Mesenteric fat pad (tissue), 1 donor: ENCODE measurements around the gene SNTB2. TPM values are rescaled to one million over a fixed set of nuclear protein-coding genes. Genes with fewer than 3 reads are reported as not detected.

Experiments used
- DNase-seq: peaks from one replicate; pipeline ENCODE4 v3.0.0-alpha.2; 2020; ENCODE audit warnings: low spot score
- total RNA-seq: library from RNA; stranded (reverse); fragmentation: NEBNext Ultra II Directional; extraction: Animal tissue kit (Norgen Biotek cat#: 25700); gene quantifications from one replicate; pipeline ENCODE4 v1.2.1, GENCODE V29; 2021
- donor health status: DM: yes; HTN: yes; CAD: no.

SNTB2 gene
- total RNA-seq, 1 donor from 2014 or later = 49.2 TPM

- DNase-seq = peak; percentile 87
These were observed 129.7 kb downstream of the SNTB2 start for GRCh38 chr16:69316595-69317034.

DNA sequence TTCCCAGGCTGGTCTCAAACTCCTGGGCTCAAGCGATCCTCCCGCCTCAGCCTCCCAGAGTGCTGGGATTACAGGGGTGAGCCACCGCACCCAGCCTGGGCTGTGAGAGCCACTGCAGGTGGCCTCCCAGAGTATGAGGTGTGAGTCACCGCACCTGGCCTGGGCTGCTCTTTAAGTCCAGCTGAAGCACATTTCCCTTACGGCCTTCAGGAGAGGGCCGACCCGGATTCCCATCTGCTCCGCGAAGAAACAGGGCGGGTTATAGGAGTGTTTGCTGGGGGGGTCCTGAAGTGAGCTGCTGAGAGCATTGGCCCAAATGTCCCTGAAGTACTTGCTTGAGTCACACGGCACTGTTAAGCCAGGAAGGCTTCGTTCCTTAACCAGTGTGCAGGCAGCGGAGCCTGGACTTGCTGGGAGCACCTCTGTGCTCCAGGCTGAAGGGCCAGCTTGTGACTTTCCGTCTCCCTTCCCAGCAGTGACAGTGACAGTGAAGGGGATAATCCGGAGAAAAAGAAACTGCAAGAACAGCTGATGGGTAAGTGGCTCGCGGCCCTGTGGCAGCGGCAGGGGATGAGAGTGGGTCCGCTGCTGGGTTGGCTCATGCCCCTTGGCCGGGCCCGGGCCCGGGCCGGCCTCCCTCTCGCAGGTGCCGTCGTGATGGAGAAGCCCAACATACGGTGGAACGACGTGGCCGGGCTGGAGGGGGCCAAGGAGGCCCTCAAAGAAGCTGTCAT lies 131.4 kb downstream of the SNTB2 start:
- DNase-seq = peak; percentile 87

DNA sequence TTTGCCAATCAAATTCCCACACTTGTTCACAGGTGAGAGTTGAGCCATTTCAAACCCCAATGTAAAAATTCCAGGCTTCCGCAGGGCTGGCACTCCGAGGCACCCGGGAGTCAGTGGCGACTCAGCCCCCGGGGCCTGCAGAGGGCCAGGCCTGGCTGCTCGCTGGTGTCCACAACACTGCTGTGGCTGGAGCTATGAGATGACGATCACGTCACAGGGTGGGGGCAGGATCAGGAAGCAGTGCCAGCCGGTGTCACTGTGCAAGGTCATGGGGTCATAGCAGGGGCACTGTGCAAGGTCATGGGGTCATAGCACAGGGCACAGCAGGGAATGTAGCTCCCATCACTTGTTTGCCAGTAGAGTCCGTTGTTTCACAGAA lies 131.9 kb downstream of the SNTB2 start:
- DNase-seq = peak; percentile 69

DNA sequence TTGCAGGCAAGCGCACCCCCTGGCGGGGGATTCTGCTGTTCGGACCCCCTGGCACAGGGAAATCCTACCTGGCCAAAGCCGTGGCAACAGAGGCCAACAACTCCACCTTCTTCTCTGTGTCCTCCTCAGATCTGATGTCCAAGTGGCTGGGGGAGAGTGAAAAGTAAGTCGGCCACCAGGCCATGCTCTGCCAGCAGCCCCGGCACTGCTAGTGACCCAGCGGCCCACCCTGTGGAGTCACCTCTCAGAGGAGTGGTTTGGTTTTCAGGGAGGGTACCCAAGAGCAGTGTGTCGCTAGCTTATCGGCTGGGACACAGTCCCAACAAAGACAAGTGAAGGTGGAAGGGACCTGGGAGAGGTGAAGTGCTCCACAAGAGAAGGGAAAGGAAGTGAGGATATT lies 132.4 kb downstream of the SNTB2 start:
- peak; percentile 65 for DNase-seq

- peak; percentile 82 for DNase-seq
These were observed 133.1 kb downstream of the SNTB2 start for GRCh38 chr16:69319826-69320739.

DNA sequence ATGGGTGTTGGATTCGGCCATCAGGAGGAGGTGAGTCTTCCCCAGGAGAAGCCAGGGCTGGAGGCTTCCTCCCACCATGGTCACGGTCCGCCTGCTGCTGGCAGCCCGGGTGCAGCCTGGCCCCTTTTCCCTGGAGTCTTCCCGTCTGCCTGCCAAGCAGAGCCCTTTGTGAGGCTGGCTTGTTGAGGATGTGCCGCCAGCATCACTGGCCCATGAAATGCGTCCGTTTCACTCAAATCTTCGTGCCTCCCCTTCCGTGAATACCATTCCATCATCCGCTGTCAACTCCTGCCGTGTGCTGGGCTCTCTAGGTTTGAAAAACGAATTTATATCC lies 133.7 kb downstream of the SNTB2 start:
- peak; percentile 53 for DNase-seq

DNA sequence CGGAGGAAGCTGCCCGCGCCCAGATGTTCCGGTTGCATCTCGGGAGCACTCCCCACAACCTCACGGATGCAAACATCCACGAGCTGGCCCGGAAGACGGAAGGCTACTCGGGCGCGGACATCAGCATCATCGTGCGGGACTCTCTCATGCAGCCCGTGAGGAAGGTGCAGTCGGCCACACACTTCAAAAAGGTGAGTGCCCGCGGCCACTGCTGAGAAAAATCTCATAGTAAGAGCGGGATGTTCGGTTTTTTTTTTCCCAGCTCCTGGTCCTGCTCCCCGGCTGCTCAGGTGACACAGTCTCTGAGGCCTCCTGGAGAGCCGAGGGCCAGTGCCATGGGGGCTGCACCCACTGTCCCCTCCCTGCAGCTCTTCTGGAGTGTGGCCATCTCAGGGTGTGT lies 134.1 kb downstream of the SNTB2 start:
- DNase-seq = peak; percentile 65

DNA sequence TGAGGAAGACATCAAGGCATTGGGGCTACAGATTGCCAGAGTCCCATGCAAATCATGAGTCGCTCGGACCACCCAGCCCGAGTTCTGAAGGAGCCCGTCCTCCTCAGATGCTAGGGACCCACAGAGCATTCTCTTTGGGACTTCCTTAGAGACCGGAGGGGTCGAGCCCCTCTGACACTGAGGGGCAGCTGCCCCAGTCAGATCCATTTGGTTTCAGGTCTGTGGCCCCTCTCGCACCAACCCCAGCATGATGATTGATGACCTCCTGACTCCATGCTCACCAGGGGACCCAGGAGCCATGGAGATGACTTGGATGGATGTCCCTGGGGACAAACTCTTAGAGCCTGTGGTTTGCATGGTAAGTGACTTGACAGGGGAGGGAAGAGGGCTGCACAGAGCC lies 135.4 kb downstream of the SNTB2 start:
- DNase-seq = no peak

- no peak for DNase-seq
These were observed 136.5 kb downstream of the SNTB2 start for GRCh38 chr16:69323415-69323814.

DNA sequence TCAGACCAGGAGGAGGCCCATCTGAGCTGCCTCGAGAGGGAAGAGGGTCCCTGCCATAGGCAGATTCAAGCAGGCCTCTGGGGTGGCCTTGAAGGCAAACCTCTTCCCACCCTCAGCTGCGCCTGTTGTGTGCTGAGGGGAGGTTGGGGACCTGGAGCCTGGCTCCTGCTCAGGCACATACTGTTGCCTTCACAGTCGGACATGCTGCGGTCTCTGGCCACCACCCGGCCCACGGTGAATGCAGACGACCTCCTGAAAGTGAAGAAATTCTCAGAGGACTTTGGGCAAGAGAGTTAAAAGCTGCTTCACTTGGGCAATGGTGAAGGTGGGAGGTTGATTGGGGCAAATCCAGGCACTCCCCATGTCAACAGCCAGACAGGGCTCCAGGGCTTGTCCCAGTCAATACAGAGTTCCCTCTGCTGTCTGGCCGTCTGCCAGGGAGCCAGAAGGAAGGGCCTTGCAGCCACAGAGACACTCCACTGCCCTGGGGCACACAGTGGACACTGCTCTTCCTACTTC lies 137.1 kb downstream of the SNTB2 start:
- DNase-seq = peak; percentile 89

GRCh38 chr16:69324585-69325253 lies 137.8 kb downstream of the SNTB2 start:
- peak; percentile 77 for DNase-seq

DNA sequence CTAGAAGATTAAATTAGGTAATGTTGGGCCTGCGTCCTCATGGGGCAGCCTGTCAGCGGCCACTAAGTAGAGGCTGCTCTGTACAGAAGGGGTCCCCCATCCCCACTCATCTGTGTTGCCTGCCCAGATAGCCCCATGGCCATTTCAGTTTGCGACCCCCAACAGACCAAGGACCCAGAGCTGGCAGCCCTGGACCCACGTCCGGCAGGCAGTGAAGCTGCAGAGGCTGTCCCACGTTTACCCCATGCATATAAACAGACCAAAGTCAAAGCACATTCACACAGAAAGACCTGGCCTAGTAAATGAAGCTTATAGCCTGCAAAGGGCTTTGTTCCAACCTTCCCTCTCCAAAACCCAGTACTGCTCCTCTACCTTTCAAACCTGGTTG lies 138.8 kb downstream of the SNTB2 start:
- peak; percentile 67 for DNase-seq

DNA sequence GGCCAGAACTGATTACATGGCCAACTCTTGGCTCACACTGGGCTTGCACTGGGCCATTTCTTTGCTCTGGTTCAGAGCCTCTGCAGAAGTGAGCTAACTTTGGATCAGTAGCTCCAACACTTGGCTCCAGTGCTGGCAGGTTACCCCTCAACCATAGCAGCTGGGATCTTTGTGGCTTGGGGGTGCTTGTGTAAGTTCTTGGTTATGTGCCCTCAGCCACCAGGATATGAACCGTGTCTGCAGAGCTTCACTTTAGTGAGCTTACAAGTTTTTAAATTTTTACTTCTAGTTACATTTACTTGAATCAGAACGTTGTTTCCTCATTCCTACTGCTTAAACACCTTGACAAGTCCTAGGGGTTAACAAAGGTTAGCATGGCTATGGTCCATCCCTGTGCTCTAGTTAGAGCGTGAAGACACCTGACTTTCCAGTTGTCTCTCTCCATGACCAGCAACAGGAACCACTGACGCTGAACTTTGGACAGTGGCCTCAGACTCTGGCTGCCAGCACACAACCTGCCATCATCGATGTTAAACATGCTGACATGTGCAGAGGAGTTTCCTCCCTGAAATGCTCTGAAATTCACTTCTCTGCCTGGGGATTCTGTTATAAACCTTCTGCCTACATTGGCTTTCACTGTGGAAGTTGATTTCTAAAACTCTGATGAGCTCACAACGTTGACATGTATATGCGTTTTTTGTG lies 139.4 kb downstream of the SNTB2 start:
- no peak for DNase-seq

GRCh38 chr16:69327585-69328310 lies 140.8 kb downstream of the SNTB2 start:
- peak; percentile 53 for DNase-seq

GRCh38 chr16:69328854-69329316 lies 141.9 kb downstream of the SNTB2 start:
- DNase-seq = no peak

DNA sequence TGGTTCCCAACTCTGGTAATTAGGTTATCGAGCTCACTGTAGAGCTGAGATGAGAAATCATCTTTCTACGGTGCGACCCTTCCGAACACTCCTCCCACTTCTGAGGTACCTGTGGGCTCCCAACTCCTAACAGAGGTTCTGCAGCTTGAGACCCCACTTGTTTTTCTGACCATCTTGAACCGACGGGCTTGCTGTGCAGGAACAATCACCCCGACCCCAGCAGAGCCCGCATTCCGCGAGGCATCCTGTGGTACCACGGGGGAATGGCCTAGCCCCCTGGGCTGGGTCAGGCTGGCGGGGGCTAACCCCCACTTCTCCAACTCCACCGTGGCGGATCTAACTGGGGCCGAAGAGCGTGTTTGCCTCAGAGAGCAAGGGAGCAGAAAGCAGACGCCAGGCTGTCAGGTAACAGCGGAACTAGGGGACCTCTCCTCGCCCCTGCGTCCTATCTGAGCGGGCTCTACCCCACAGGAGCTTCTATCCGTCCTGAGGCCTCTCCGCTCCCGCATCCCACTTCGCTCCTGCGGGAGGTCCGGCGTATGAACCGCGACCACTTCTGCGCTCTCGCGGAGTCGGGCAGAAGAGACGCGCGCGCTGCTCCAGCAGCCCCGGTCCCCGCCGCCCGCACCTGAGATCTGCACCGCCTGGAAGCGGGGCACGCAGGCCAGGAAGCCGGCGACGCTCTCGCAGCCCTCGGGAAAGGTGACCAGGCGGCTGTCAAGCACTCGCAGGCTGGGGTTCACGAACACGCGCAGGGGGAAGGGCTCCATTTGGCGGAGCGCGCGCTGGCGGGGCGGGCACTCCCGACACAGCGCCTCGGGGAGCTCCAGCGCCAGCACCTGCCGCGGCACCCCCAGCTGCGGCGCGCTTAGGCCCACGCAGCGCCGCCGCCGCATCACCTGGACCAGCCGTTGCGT lies 142.7 kb downstream of the SNTB2 start:
- peak; percentile 89 for DNase-seq

DNA sequence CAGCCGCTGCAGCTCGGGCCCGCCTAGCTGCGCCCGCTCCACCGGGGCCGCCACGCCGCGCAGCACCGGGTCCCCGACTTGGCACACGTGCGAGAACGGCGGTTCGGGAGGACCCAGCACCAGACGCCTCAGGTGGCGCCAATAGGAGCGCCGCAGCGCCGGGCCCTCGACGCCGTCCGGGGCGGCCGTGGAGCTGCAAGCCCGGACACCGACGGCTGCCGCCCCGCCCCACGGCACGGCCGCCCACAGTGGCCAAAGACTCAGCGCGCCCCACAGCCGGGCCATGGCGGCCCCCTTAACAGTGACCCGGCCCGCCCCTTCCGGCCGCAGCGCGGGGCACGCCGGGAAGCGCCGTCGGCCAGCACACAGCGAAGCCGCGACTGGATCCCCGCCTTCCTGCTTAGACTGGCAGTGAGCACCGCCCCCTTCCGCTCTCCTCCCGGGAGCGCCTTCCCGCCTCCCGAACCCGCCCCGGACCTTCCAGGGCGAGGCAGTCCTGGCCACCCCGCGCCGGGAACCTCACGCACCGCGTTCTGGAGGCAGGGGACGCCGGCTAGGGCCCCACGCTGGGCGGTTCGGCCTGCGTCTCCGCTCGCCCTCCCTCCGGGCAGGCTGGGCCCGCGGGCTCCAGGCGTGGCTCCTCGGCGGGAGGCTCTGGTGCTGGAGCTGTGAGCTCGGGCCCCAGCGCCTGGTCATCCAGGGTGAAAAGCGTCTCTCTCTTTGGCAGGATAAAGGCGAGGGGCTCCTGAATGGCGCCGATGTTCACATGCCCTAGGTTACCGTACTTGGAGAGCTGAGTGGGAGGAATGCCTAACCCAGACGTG lies 143.5 kb downstream of the SNTB2 start, which contains the start of gene PDF:
Gene PDF, minus strand, starts transcription at position 303 of the 824 bp plus-strand sequence. Its CDS starts 18 bp downstream, at position 285.
- peak; percentile 96 for DNase-seq

DNA sequence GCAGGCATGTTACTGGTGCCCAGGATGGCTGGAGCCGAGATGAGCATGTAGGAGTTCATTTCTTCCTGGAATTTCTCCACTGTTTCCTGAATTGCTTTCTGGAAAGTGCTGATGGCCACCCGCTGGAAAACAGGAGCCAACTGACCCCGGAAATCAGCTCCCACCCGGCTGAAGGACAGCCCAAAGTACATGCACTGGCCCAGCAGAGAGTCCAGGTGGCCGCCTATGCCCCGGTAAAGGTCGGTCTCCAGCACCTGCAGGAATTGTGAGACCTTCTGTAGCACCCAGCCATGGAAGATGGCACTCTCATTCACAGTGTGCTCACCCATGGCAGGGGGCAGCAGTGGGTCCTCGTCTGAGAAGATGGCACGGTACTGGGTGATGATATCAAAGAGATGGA lies 147.7 kb downstream of the SNTB2 start:
- no peak for DNase-seq
